H1 (cell line): ENCODE measurements around the gene MFRP. TPM values are rescaled to one million over a fixed set of nuclear protein-coding genes. Genes with fewer than 3 reads are reported as not detected.

Source experiments
- CTCF ChIA-PET: fragments of 300-600 bp; sonication (Branson Sonifier 250); formaldehyde crosslinking; loops from one replicate; lab custom pipeline; 2021; ENCODE audit not compliant: partially characterized antibody; lab: Charles Lee
- POLR2A ChIA-PET: fragments of 300-600 bp; sonication (Branson Sonifier 250); formaldehyde crosslinking; loops from one replicate; lab custom pipeline; 2021; ENCODE audit warnings: inconsistent platforms; ENCODE audit not compliant: partially characterized antibody; lab: Charles Lee
- DNase-seq, 2 experiments: peaks; one replicate each; pipeline versions ENCODE4 v3.0.0 to v3.0.0-alpha.2; 2010 to 2022; ENCODE audit warnings: low spot score in 2 of 2, low read depth in 1 of 2, mixed read lengths in 1 of 2
- FAIRE-seq: peaks from 2 replicates; lab custom pipeline; 2011; peaks lifted over from hg19 to GRCh38; lab: Jason Lieb, UNC
- H2AFZ ChIP-seq: 2 replicates; pipeline ENCODE4 v1.8.1; 2012; ENCODE audit warnings: low read length, inconsistent platforms
- H2AK5ac ChIP-seq: 2 replicates; pipeline ENCODE4 v1.6.1; 2013; ENCODE audit warnings: low read depth, low read length
- H2BK120ac ChIP-seq: replicated peaks from 2 replicates; pipeline ENCODE3; 2013; ENCODE audit warnings: low read depth, low read length, inconsistent platforms
- H2BK12ac ChIP-seq: 2 replicates; pipeline ENCODE4 v1.6.1; 2013; ENCODE audit warnings: low read depth, low read length
- H2BK15ac ChIP-seq: 2 replicates; pipeline ENCODE4 v1.6.1; 2013; ENCODE audit warnings: low read length
- H2BK20ac ChIP-seq: 2 replicates; pipeline ENCODE4 v1.6.1; 2013; ENCODE audit warnings: low read length
- H2BK5ac ChIP-seq: 2 replicates; pipeline ENCODE4 v1.6.1; 2013; ENCODE audit warnings: low read depth, low read length
- H3K14ac ChIP-seq: 2 replicates; pipeline ENCODE4 v1.6.1; 2013; ENCODE audit warnings: inconsistent platforms; ENCODE audit not compliant: insufficient read length
- H3K18ac ChIP-seq: 2 replicates; pipeline ENCODE4 v1.6.1; 2013; ENCODE audit warnings: low read length; ENCODE audit errors: extremely low read depth
- H3K23ac ChIP-seq: 2 replicates; pipeline ENCODE4 v1.6.1; 2013; ENCODE audit warnings: inconsistent platforms; ENCODE audit not compliant: insufficient read length
- H3K23me2 ChIP-seq: 2 replicates; pipeline ENCODE4 v1.6.1; 2013; ENCODE audit warnings: low read depth, low read length
- H3K27ac ChIP-seq: 2 replicates; pipeline ENCODE4 v1.6.1; 2011; ENCODE audit warnings: low read depth, low read length, inconsistent platforms
- H3K27me3 ChIP-seq, 4 experiments: replicated peaks in 1 of 4; 1 replicate in 1 of 4; 2 replicates in 3 of 4; pipeline versions ENCODE4 v1.6.1 to v1.8.1; 2011 to 2013; ENCODE audit warnings: low read length in 3 of 4, mild to moderate bottlenecking in 3 of 4, inconsistent platforms in 2 of 4, mixed read lengths in 2 of 4, moderate library complexity in 1 of 4; ENCODE audit not compliant: control insufficient read depth in 3 of 4, insufficient read depth in 3 of 4; ENCODE audit errors: extremely low read depth in 1 of 4
- H3K36me3 ChIP-seq, 4 experiments: 2 replicates each; pipeline versions ENCODE4 v1.6.1 to v1.8.1; 2011 to 2013; ENCODE audit warnings: mild to moderate bottlenecking in 4 of 4, low read length in 3 of 4, moderate library complexity in 2 of 4, control low read depth in 1 of 4, inconsistent platforms in 1 of 4; ENCODE audit not compliant: insufficient read depth in 4 of 4, control insufficient read depth in 2 of 4
- H3K4ac ChIP-seq: replicated peaks from 2 replicates; pipeline ENCODE3; 2013; ENCODE audit warnings: low read length, low read depth, mixed read lengths, inconsistent platforms; ENCODE audit not compliant: insufficient read length
- H3K4me1 ChIP-seq, 4 experiments: replicated peaks in 1 of 4; 1 replicate in 1 of 4; 2 replicates in 3 of 4; pipeline versions ENCODE4 v1.6.1 to v1.8.1; 2011 to 2013; ENCODE audit warnings: low read length in 3 of 4, inconsistent platforms in 2 of 4, mixed read lengths in 1 of 4; ENCODE audit not compliant: insufficient read depth in 4 of 4, control insufficient read depth in 3 of 4
- H3K4me2 ChIP-seq, 2 experiments: 2 replicates each; pipeline versions ENCODE4 v1.6.1 to v1.8.1; 2011 to 2013; ENCODE audit warnings: low read depth in 2 of 2, low read length in 2 of 2, control low read depth in 1 of 2, inconsistent platforms in 1 of 2, mild to moderate bottlenecking in 1 of 2; ENCODE audit not compliant: insufficient read depth in 1 of 2
- H3K4me3 ChIP-seq, 4 experiments: fragments of 200-600, 300-600 bp in 1 of 4; sonication (generic), shearing (Covaris generic), sonication (Bioruptor Twin) in 1 of 4; 2 replicates each; pipeline versions ENCODE4 v1.5.1 to v1.8.1; 2011 to 2016; ENCODE audit warnings: low read length in 4 of 4, low read depth in 3 of 4, control low read depth in 2 of 4, inconsistent platforms in 2 of 4, mild to moderate bottlenecking in 2 of 4, mixed read lengths in 1 of 4, moderate library complexity in 1 of 4; ENCODE audit not compliant: insufficient read depth in 2 of 4; ENCODE audit errors: extremely low read depth in 1 of 4
- H3K56ac ChIP-seq: replicated peaks from 2 replicates; pipeline ENCODE3; 2013; ENCODE audit warnings: low read depth, mild to moderate bottlenecking, mixed read lengths, low read length, inconsistent platforms; ENCODE audit not compliant: insufficient read length
- H3K79me1 ChIP-seq: 2 replicates; pipeline ENCODE4 v1.6.1; 2013; ENCODE audit warnings: low read depth, low read length, control low read depth
- H3K79me2 ChIP-seq, 2 experiments: 2 replicates each; pipeline versions ENCODE4 v1.6.1 to v1.8.1; 2012 to 2013; ENCODE audit warnings: low read length in 2 of 2, mild to moderate bottlenecking in 2 of 2, inconsistent platforms in 1 of 2; ENCODE audit not compliant: insufficient read depth in 2 of 2, control insufficient read depth in 1 of 2
- H3K9ac ChIP-seq, 4 experiments: replicated peaks in 1 of 4; 1 replicate in 1 of 4; 2 replicates in 3 of 4; pipeline versions ENCODE4 v1.6.1 to v1.8.1; 2011 to 2013; ENCODE audit warnings: low read depth in 3 of 4, low read length in 3 of 4, control low read depth in 2 of 4, mild to moderate bottlenecking in 2 of 4, moderate library complexity in 2 of 4, inconsistent platforms in 1 of 4; ENCODE audit errors: extremely low read depth in 1 of 4
- H3K9me3 ChIP-seq, 2 experiments: 2 replicates each; pipeline versions ENCODE4 v1.6.1 to v1.8.1; 2012 to 2013; ENCODE audit warnings: mild to moderate bottlenecking in 2 of 2, moderate library complexity in 2 of 2, control low read depth in 1 of 2, inconsistent platforms in 1 of 2, low read depth in 1 of 2, low read length in 1 of 2, mixed read lengths in 1 of 2; ENCODE audit not compliant: insufficient read depth in 2 of 2
- H4K20me1 ChIP-seq, 2 experiments: replicated peaks in 1 of 2; 2 replicates each; pipeline versions ENCODE3 to v1.8.1; 2011 to 2013; ENCODE audit warnings: inconsistent platforms in 2 of 2, low read length in 2 of 2, mild to moderate bottlenecking in 1 of 2; ENCODE audit not compliant: insufficient read depth in 2 of 2, control insufficient read depth in 1 of 2
- H4K5ac ChIP-seq: 2 replicates; pipeline ENCODE4 v1.6.1; 2013; ENCODE audit warnings: low read length, low read depth, mixed read lengths, inconsistent platforms; ENCODE audit not compliant: insufficient read length
- H4K8ac ChIP-seq: 2 replicates; pipeline ENCODE4 v1.8.0; 2013; ENCODE audit warnings: mild to moderate bottlenecking, moderate library complexity, low read length, inconsistent platforms; ENCODE audit not compliant: insufficient read depth; ENCODE audit errors: extremely low read depth
- H4K91ac ChIP-seq: replicated peaks from 2 replicates; pipeline ENCODE3; 2013; ENCODE audit warnings: low read length, mixed read lengths, inconsistent platforms; ENCODE audit not compliant: insufficient read length
- BCL11A ChIP-seq, 2 experiments: IDR thresholded peaks; one replicate each; pipeline ENCODE4 v1.6.1; 2011; ENCODE audit warnings: low read depth in 2 of 2, low read length in 2 of 2, mild to moderate bottlenecking in 2 of 2
- CTBP2 ChIP-seq: IDR thresholded peaks from 2 replicates; pipeline ENCODE4 v1.7.0; 2011; ENCODE audit warnings: borderline replicate concordance, mild to moderate bottlenecking, moderate library complexity, mixed read lengths, low read length; ENCODE audit not compliant: insufficient read depth, insufficient read length
- POLR2AphosphoS5 ChIP-seq: IDR thresholded peaks from 2 replicates; pipeline ENCODE4 v1.6.1; 2011; ENCODE audit warnings: low read depth, low read length
- WGBS, 2 experiments: shearing (Covaris generic) in 1 of 2; methylation state at CpG; one replicate each; pipeline versions ENCODE4 v1.1.6 to v1.1.7; 2013 to 2015; ENCODE audit warnings: low lambda C conversion rate in 2 of 2, mixed read lengths in 2 of 2, inconsistent platforms in 1 of 2, low coverage in 1 of 2, missing lambda C conversion rate in 1 of 2; ENCODE audit not compliant: insufficient replicate concordance in 2 of 2, insufficient coverage in 1 of 2, insufficient read length in 1 of 2; ENCODE audit errors: extremely low coverage in 1 of 2, missing lambda C conversion rate in 1 of 2; 5-methylcytosine and 5-hydroxymethylcytosine counted together
- polyA plus RNA-seq, 7 experiments: library from polyadenylated mRNA; depleted of rRNA in 3 of 7; stranded (reverse) in 5 of 7; unstranded in 2 of 7; fragments of >200 nt in 5 of 7; fragments of 200-250 nt in 2 of 7; gene quantifications; 1 replicate in 5 of 7; 2 replicates in 1 of 7; 4 replicates in 1 of 7; pipeline versions ENCODE4 v1.2.1 to v1.2.3, GENCODE V29; 2011 to 2013; ENCODE audit warnings: missing spikeins in 2 of 7, mixed read lengths in 2 of 7
- total RNA-seq: library from RNA; stranded (reverse); fragmentation: NEBNext Ultra II Directional; extraction: Animal tissue kit (Norgen Biotek cat#: 25700); gene quantifications from 2 replicates; pipeline ENCODE4 v1.2.1, GENCODE V29; 2021

MFRP gene
- total and polyA plus RNA-seq, 2 of the 8 experiments (the other 6 are each of a cell fraction or from before 2014, with no cell fraction given) = 0.02 TPM; not detected in 1

DNA sequence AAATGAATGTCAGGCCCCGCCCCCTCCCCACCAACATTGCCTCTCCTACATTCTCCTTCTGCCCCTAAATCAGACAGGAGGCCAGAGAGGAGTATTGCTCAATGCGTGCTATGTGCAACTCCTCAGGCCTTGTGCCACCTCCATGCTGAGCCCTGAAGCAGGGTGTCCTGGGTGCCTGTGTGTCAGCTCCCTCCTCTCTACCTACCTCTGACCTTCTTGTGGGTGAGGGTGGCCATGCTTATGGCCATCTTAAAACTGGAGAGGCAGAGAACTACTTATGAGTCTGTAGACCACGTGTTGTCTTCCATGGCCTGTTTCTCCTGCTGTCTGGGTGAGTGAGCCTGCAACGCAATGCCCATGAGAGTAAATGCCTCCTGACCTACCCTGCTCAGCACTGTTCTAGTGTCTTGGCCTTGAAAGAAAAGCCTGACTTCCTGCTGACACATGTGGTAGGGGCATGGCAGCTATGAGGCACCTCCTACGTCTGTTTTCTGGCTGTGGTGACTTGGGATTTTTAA is 40.1 kb downstream of the MFRP start:
- H3K79me2 ChIP-seq = no peaks in the 10 kb centered on the region
- CTCF ChIA-PET = interaction anchor here (0.7 to 13.8 kb wide), 11 partner anchors 9 to 137 kb away, joined by 3 to 174 read pairs (median 5); no protein-coding TSS in a partner anchor

More for the DNA sequence above, 40.1 kb downstream of the MFRP start:
- Histone ChIP-seq H3K27ac (no peak overlapping the region; the same call in 1 of the 2 replicates), H3K4me2 (no peak overlapping the region), H2BK15ac (no peak overlapping the region), H3K4me1 (no peaks in the 10 kb centered on the region), H3K14ac (no peak overlapping the region), H3K56ac (no peak overlapping the region), H2BK120ac (no peak overlapping the region), H3K4me3 (no peak overlapping the region), H3K27me3 (no peaks in the 10 kb centered on the region), H4K20me1 (peaks cover 6 to 7% of the 10 kb centered on the region in 2 experiments), H3K36me3 (peaks cover 7 to 48% (median 22%) of the 10 kb centered on the region in 4 experiments; a peak in 7 of 8 replicates), H4K5ac (no peak overlapping the region), H3K23me2 (no peaks in the 10 kb centered on the region), H3K4ac (no peak overlapping the region), H2BK5ac (0 out of 2 replicates have a peak overlapping the region, but pooled peaks have one; percentile 0), H4K8ac (no peak overlapping the region), H3K9me3 (no peaks in the 10 kb centered on the region)
- POLR2A ChIA-PET = interaction anchor here (1.0 to 5.6 kb wide), 4 partner anchors 11 to 194 kb away, joined by 3 to 44 read pairs (median 4); partner anchors contain the start of gene MCAM
- DNase-seq = no peak
- peak; percentile 51 for TF ChIP-seq POLR2AphosphoS5
- TF ChIP-seq BCL11A (IDR thresholded peaks at IDR 0.05; ENCODE audit: low read depth in 2 of 2, low read length in 2 of 2) = no peak
- no peak for TF ChIP-seq CTBP2
- TF ChIP-seq, all 59 proteins: peak for 1
- H2AK5ac ChIP-seq = no peak overlapping the region
- no peak overlapping the region for H3K23ac ChIP-seq
- FAIRE-seq = no peak
- no peak overlapping the region for H4K91ac ChIP-seq
- no peak overlapping the region for H2BK12ac ChIP-seq
- H2BK20ac ChIP-seq = no peak overlapping the region
- no peak overlapping the region for H3K18ac ChIP-seq
- H2AFZ ChIP-seq = no peak overlapping the region
- H3K79me1 ChIP-seq = no peaks in the 10 kb centered on the region; the same call in 1 of the 2 replicates
- whole genome bisulfite sequencing, 2 experiments = 93% methylated on average over 5 of the region's 5 CpGs; no CpG with 5 or more reads in 1 of the 2 experiments
- H3K9ac ChIP-seq = no peak overlapping the region
